Middle frontal gyrus (tissue), 1 donor: ENCODE measurements around the gene CLSTN3.

Experiments used
- DNase-seq: peaks from one replicate; pipeline ENCODE4 v3.0.0-alpha.2; 2015; ENCODE audit warnings: low spot score; ENCODE audit errors: extremely low spot score

CLSTN3 gene

DNA sequence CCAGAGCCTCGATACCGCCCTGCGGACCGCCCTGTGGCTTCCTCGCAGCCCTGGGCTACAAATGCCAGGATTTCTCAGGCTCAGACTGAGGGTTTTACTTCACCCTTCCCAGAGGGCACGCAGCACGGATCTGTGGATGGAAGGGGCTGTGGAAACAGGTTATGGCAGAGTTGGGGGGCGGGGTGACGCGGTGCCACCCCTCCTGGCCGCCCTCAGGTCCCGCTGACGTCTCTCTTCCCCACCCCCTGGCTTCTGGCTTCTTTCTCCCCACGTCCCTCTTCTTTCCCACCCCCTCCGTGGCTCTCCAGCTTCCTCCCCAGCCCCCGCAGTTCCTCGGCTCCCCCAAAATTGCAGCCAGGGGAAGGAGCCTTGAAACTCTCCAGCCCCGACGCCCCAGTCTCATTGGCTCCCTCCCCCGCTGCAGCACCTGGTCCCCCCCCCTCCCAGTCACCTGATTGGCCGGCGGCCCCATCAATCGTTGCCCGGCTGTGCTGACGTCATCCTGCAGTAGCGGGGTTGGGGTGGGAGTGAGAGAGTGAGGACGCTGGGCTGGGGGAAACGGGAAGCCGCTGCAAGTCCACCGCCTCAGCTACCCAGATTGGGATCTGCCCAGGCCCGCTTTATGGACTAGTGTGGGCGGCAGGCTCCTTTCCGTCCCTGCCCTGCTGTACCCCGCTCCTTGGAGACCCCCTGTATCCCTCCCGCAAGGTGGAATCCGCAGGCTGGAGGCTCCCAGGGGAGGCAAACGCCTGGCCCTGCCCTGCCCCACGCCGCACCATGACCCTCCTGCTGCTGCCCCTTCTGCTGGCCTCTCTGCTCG is at the start of gene CLSTN3:
Gene CLSTN3, plus strand, starts transcription at position 500 of the 820 bp plus-strand sequence. Its CDS starts 278 bp downstream, at position 778.
- peak; percentile 57 for DNase-seq

DNA sequence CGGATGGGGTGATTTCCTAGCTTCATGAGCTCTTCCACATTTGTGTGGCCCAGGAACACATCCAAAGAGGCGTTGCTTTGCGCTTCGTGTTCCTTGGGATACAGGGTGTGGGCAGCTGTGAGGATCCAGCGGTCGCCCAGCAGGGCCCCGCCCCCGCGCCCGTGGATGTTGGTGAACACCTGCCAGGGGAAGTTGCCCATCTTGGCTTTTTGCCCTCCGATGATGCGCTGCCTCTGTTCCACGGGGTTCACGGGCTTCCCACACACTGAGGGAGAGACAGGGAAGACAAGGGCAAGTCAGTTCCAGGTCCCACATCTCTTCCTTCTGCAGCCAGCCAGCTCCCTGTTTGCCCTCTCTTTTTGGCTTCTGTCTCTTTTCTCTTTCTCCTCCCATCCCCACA is 49.1 kb upstream of the CLSTN3 start:
- DNase-seq: no peak

GRCh38 chr12:7083125-7083524 is 47.0 kb upstream of the CLSTN3 start:
- DNase-seq: no peak

- no peak for DNase-seq
These were observed 40.8 kb upstream of the CLSTN3 start for GRCh38 chr12:7089196-7089871.

DNA sequence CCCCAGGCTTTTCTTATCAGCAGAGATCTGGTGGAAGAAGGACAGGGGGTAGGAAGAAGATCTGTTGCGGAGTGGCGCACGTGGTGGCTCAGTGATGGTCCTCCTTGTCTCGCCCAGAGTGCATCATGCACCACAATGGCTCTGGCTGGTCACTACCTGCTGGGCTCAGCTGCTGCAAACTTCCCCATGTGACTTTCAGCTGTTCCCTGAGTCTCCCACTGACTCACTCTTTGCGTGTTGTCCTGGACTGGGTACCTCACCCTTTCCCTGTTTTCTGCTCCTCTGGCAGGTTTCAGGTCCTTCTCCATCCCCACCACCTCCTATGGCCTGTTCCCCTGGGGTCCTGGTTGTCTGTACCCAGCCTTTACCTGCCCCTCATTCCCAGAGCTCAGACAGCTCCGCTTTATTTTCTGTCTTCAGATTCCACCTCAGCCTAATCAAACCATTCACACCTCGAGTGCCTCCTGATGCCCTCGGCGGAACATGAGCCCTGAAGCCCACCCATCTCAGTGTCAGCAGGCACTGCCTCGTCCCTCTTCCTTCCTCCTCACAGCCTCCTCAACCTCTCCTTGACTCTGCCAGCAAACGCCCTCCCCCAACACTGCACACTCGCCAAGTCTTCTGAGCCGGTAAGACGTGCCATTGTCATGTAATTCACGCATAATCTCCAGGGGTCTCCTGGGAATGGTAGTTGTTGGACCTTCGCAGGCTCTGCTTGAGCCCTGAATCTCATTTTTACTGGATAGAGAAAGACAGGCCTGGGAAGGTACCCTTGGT is 39.8 kb upstream of the CLSTN3 start:
- DNase-seq: no peak

DNA sequence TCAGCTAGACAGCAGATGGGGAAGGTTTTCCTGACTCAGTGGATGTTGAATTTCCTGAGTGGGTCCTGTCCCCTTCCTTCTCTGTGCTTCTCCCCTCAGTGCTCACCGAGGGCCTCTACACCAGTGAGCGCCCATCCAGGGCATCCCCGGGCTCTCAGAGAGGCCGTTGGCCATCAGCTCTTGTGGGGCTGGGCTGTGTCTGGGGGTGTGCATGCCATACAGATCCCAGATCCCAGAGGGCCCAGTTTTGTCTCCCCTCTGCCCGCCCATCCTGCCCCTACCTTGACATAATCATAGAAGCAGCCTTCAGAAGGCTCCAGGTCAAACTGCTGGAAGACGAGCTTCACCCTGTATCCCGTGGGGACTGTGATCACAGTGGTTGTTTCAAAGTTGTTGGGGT is 39.0 kb upstream of the CLSTN3 start:
- no peak for DNase-seq

- DNase-seq: no peak
These were observed 38.4 kb upstream of the CLSTN3 start for GRCh38 chr12:7091660-7092228.

- DNase-seq: peak; percentile 16
These were observed 37.8 kb upstream of the CLSTN3 start, which contains the start of gene C1R for GRCh38 chr12:7092229-7092985. TSS of gene C1R (minus strand) at chr12:7092445. CDS start at chr12:7092388, 57 bp downstream.

GRCh38 chr12:7092986-7093460 is 37.1 kb upstream of the CLSTN3 start:
- DNase-seq: no peak

GRCh38 chr12:7093486-7093885 is 36.7 kb upstream of the CLSTN3 start:
- DNase-seq: no peak

- DNase-seq: no peak
These were observed 36.3 kb upstream of the CLSTN3 start for GRCh38 chr12:7093892-7094291.

- DNase-seq: no peak
These were observed 33.9 kb upstream of the CLSTN3 start for GRCh38 chr12:7096006-7096932.

GRCh38 chr12:7096979-7097378 is 33.2 kb upstream of the CLSTN3 start:
- DNase-seq: no peak

- DNase-seq: no peak
These were observed 30.7 kb upstream of the CLSTN3 start for GRCh38 chr12:7099290-7099996.

DNA sequence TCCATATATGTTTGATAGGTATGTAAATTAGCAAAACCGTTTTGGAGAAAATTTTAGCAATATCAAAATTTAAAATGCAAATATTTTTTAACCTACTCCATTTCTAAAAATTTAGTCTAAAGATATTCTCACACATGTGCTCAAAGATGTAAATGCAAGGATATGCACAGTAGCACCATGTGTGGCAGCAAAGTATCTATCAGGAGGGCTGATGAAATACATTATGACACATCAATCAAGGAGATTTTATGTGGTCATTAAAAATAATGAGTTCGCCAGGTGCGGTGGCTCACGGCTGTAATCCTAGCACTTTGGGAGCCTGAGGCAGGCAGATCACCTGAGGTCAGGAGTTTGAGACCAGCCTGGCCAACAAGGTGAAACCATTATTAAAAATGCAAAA is 29.9 kb upstream of the CLSTN3 start:
- no peak for DNase-seq

- no peak for DNase-seq
These were observed 29.0 kb upstream of the CLSTN3 start for GRCh38 chr12:7101047-7101693.

GRCh38 chr12:7101694-7102131 is 28.5 kb upstream of the CLSTN3 start:
- no peak for DNase-seq

DNA sequence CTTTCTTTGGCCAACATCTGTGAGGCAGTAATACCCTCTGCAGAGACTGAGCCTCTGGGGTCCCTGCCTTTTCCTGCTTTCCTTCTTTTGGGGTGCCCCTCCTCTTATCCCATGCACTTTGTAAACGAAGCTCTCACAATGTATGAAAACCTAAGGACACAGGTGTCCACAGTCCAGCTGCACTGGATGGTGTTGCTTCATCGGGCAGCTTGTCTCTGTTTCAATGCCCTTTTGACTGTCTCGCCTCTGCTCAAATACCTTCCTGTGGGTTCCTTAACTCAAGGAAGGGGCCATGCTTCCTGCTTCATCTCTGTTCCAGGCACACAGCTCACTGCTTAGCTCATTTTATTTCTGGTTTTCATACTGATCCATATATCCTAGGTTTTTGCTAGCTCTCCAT is 27.6 kb upstream of the CLSTN3 start:
- DNase-seq: no peak
